Measurements from ENCODE around the gene C3orf20. TPM values are rescaled to one million over a fixed set of nuclear protein-coding genes. Genes with fewer than 3 reads are reported as not detected.

The C3orf20 gene
- total RNA-seq, 1 experiment from 2014 or later: not detected

GRCh38 chr3:14773281-14773680 lies 98.3 kb downstream of the C3orf20 start:
- peaks cover 1% of the 10 kb centered on the region for H3K27me3 Mint-ChIP-seq (ENCODE audit: insufficient read depth, unreplicated experiment)
- TF ChIP-seq CTCF (IDR thresholded peaks at IDR 0.05; ENCODE audit: unreplicated experiment): no peak
- no peak for DNase-seq (ENCODE audit: unreplicated experiment)
- BruUV-seq (replicated peaks): no TSS peak
- POLR2A ChIA-PET: no interaction called here
- no peak overlapping the region for H3K4me3 Mint-ChIP-seq (ENCODE audit: unreplicated experiment)
- H3K27ac Mint-ChIP-seq (ENCODE audit: low read depth, unreplicated experiment): no peak overlapping the region
- H3K4me1 Mint-ChIP-seq (ENCODE audit: insufficient read depth, unreplicated experiment): no peaks in the 10 kb centered on the region
- intact Hi-C loops (cut with micrococcal nuclease): no loop called here
- H3K36me3 Mint-ChIP-seq (ENCODE audit: insufficient read depth, unreplicated experiment): no peaks in the 10 kb centered on the region
- CTCF ChIA-PET: no interaction called here
- no peaks in the 10 kb centered on the region for H3K9me3 Mint-ChIP-seq (ENCODE audit: unreplicated experiment)

GRCh38 chr3:14773691-14774128 lies 98.8 kb downstream of the C3orf20 start:
- ChIA-PET POLR2A (no interaction called here), CTCF (no interaction called here)
- Mint-ChIP-seq H3K36me3 (ENCODE audit: insufficient read depth, unreplicated experiment) (no peaks in the 10 kb centered on the region), H3K27me3 (ENCODE audit: insufficient read depth, unreplicated experiment) (no peaks in the 10 kb centered on the region), H3K9me3 (ENCODE audit: unreplicated experiment) (peaks cover 4% of the 10 kb centered on the region), H3K4me3 (ENCODE audit: unreplicated experiment) (no peak overlapping the region), H3K27ac (ENCODE audit: low read depth, unreplicated experiment) (no peak overlapping the region), H3K4me1 (ENCODE audit: insufficient read depth, unreplicated experiment) (no peaks in the 10 kb centered on the region)
- intact Hi-C loops (cut with micrococcal nuclease): no loop called here
- no peak for TF ChIP-seq CTCF (IDR thresholded peaks at IDR 0.05; ENCODE audit: unreplicated experiment)
- no TSS peak for BruUV-seq (replicated peaks)
- no peak for DNase-seq (ENCODE audit: unreplicated experiment)

- ChIA-PET POLR2A (no interaction called here), CTCF (interaction anchor here (0.5 kb wide), 1 partner anchor 94 kb away, joined by 3 read pairs; no protein-coding TSS in a partner anchor)
- Mint-ChIP-seq H3K27ac (ENCODE audit: low read depth, unreplicated experiment) (no peak overlapping the region), H3K4me1 (ENCODE audit: insufficient read depth, unreplicated experiment) (no peaks in the 10 kb centered on the region), H3K4me3 (ENCODE audit: unreplicated experiment) (no peak overlapping the region), H3K36me3 (ENCODE audit: insufficient read depth, unreplicated experiment) (no peaks in the 10 kb centered on the region), H3K27me3 (ENCODE audit: insufficient read depth, unreplicated experiment) (no peaks in the 10 kb centered on the region), H3K9me3 (ENCODE audit: unreplicated experiment) (peaks cover 11% of the 10 kb centered on the region)
- DNase-seq (ENCODE audit: unreplicated experiment): no peak
- intact Hi-C loops (cut with micrococcal nuclease): no loop called here
- no TSS peak for BruUV-seq (replicated peaks)
- no peak for TF ChIP-seq CTCF (IDR thresholded peaks at IDR 0.05; ENCODE audit: unreplicated experiment)
Measured at GRCh38 chr3:14774431-14774830, 99.5 kb downstream of the C3orf20 start.

GRCh38 chr3:14775011-14775410 lies 100.1 kb downstream of the C3orf20 start:
- intact Hi-C loops (cut with micrococcal nuclease): no loop called here
- Mint-ChIP-seq H3K27me3 (ENCODE audit: insufficient read depth, unreplicated experiment) (no peaks in the 10 kb centered on the region), H3K4me3 (ENCODE audit: unreplicated experiment) (no peak overlapping the region), H3K4me1 (ENCODE audit: insufficient read depth, unreplicated experiment) (no peaks in the 10 kb centered on the region), H3K36me3 (ENCODE audit: insufficient read depth, unreplicated experiment) (no peaks in the 10 kb centered on the region), H3K9me3 (ENCODE audit: unreplicated experiment) (peaks cover 15% of the 10 kb centered on the region), H3K27ac (ENCODE audit: low read depth, unreplicated experiment) (no peak overlapping the region)
- no peak for TF ChIP-seq CTCF (IDR thresholded peaks at IDR 0.05; ENCODE audit: unreplicated experiment)
- no peak for DNase-seq (ENCODE audit: unreplicated experiment)
- BruUV-seq (replicated peaks): no TSS peak
- ChIA-PET POLR2A (no interaction called here), CTCF (no interaction called here)

Measured in MCF 10A (cell line).